ENCODE results near the gene XYLT1.

- TF ChIP-seq, protein P1, sequence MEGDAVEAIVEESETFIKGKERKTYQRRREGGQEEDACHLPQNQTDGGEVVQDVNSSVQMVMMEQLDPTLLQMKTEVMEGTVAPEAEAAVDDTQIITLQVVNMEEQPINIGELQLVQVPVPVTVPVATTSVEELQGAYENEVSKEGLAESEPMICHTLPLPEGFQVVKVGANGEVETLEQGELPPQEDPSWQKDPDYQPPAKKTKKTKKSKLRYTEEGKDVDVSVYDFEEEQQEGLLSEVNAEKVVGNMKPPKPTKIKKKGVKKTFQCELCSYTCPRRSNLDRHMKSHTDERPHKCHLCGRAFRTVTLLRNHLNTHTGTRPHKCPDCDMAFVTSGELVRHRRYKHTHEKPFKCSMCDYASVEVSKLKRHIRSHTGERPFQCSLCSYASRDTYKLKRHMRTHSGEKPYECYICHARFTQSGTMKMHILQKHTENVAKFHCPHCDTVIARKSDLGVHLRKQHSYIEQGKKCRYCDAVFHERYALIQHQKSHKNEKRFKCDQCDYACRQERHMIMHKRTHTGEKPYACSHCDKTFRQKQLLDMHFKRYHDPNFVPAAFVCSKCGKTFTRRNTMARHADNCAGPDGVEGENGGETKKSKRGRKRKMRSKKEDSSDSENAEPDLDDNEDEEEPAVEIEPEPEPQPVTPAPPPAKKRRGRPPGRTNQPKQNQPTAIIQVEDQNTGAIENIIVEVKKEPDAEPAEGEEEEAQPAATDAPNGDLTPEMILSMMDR (optimal IDR thresholded peaks at IDR 0.05 in 1 of 3, IDR thresholded peaks at IDR 0.05 in 1 of 3, conservative IDR thresholded peaks at IDR 0.05 in 1 of 3; ENCODE audit: extremely low read depth in 1 of 3, insufficient read depth in 2 of 3, low read length in 3 of 3) = no peak
- no peak for TF ChIP-seq EZH2 (IDR thresholded peaks at IDR 0.05; ENCODE audit: low read length)
Measured at GRCh38 chr16:17483351-17483750, 12.6 kb upstream of the XYLT1 start.
